ENCODE results near the gene ZSWIM8. TPM values are rescaled to one million over a fixed set of nuclear protein-coding genes. Genes with fewer than 3 reads are reported as not detected.

The ZSWIM8 gene
- total and polyA plus RNA-seq, 2 experiments from 2014 or later, result 20.5 to 30.4 TPM

DNA sequence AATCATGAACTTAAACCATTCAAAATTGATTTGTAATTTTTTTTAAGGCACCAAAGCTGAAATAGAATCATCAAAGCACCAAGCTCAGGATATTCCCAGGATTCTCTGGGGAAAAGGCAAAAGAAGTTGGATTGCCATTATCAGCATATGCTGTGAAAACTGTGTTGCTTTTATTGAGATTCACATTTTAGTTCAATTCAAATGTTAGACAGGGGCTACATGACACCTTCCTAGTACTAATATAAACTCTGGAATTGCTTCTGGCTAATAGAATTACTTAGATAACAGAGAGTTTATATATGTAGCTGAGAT lies 30.3 kb downstream of the ZSWIM8 start (continued):
- TF ChIP-seq ZNF462 (CRISPR knock-in tag; IDR thresholded peaks at IDR 0.05) (no peak), NANOG (IDR thresholded peaks at IDR 0.05; ENCODE audit: borderline replicate concordance) (no peak), EZH2 (IDR thresholded peaks at IDR 0.05; ENCODE audit: low read depth, unreplicated experiment) (no peak), ZNF331 (CRISPR knock-in tag; IDR thresholded peaks at IDR 0.05; ENCODE audit: low read depth) (no peak), CTCF (conservative IDR thresholded peaks at IDR 0.05; ENCODE audit: low read depth in 2 of 2) (no peak)

DNA sequence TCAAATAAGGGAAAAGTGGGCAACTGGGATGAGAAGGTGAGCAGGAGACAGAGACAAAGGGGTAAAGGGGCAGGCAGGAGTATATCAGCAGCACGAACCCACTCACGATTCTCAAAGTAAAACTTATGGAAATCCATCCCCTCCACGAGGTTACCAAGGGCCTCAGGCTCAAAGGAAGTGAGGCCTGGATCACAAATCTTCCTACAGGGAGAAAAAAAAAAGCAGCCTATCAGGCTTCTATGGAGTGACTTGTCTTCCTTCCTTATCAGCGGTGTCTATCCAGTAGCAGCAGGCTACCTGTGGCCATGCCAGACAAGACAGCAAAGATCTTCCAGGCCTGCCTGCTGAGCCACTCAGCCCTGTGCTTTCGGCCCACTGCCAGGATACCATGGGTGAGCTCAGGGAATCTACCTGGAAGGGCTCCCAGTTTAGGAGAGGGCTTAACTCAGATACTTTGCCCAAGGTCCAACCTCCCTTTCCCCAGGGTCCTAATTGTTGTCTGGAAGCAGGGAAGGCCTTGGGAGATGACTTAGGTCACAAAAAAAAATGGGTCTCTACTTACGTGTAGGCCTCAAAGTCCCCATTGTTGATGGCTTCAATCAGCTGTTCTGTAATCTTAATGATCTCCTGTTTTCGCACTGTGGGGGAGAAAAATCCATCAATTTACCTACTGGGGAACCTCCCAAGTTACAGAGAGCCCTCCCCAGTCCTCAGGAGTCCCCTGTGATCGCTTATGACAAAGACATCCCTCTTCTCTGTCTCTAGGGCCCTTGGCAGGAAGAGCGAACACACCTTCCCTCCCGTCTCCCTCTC lies 31.7 kb downstream of the ZSWIM8 start:
- H3K79me2 ChIP-seq (replicated peaks; ENCODE audit: insufficient read depth), result no peaks in the 10 kb centered on the region
- no peak overlapping the region for H3K27ac ChIP-seq (ENCODE audit: low read depth)
- Mint-ChIP-seq H3K4me1 (peaks cover 15% of the 10 kb centered on the region), H3K9me3 (no peaks in the 10 kb centered on the region), H3K27me3 (ENCODE audit: insufficient read depth, low read depth, poor library complexity) (peaks cover 14% of the 10 kb centered on the region), H3K4me3 (no peak overlapping the region; the same call in 2 of the 3 replicates), H3K27ac (no peak overlapping the region), H3K36me3 (ENCODE audit: low read depth) (peaks cover 21% of the 10 kb centered on the region)
- ATAC-seq (no peak), DNase-seq (ENCODE audit: low spot score) (no peak)
- H3K4me3 ChIP-seq, result no peak overlapping the region
- TF ChIP-seq STAT1 (IDR thresholded peaks at IDR 0.05; ENCODE audit: unreplicated experiment), result no peak
- TF ChIP-seq EZH2phosphoT487 (IDR thresholded peaks at IDR 0.05; ENCODE audit: unreplicated experiment), result no peak
- TF ChIP-seq, protein P1, sequence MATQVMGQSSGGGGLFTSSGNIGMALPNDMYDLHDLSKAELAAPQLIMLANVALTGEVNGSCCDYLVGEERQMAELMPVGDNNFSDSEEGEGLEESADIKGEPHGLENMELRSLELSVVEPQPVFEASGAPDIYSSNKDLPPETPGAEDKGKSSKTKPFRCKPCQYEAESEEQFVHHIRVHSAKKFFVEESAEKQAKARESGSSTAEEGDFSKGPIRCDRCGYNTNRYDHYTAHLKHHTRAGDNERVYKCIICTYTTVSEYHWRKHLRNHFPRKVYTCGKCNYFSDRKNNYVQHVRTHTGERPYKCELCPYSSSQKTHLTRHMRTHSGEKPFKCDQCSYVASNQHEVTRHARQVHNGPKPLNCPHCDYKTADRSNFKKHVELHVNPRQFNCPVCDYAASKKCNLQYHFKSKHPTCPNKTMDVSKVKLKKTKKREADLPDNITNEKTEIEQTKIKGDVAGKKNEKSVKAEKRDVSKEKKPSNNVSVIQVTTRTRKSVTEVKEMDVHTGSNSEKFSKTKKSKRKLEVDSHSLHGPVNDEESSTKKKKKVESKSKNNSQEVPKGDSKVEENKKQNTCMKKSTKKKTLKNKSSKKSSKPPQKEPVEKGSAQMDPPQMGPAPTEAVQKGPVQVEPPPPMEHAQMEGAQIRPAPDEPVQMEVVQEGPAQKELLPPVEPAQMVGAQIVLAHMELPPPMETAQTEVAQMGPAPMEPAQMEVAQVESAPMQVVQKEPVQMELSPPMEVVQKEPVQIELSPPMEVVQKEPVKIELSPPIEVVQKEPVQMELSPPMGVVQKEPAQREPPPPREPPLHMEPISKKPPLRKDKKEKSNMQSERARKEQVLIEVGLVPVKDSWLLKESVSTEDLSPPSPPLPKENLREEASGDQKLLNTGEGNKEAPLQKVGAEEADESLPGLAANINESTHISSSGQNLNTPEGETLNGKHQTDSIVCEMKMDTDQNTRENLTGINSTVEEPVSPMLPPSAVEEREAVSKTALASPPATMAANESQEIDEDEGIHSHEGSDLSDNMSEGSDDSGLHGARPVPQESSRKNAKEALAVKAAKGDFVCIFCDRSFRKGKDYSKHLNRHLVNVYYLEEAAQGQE (IDR thresholded peaks at IDR 0.05; ENCODE audit: unreplicated experiment), result no peak
- TF ChIP-seq ZNF114 (CRISPR knock-in tag; IDR thresholded peaks at IDR 0.05), result no peak
- no peak overlapping the region for H3K4me2 ChIP-seq
- H2AFZ ChIP-seq, result no peak overlapping the region
- peaks cover 6% of the 10 kb centered on the region; the same call in 1 of the 2 replicates for H3K36me3 ChIP-seq (ENCODE audit: insufficient read depth)
- H4K20me1 ChIP-seq (replicated peaks; ENCODE audit: insufficient read depth), result peaks cover 15% of the 10 kb centered on the region
- H3K27me3 ChIP-seq (ENCODE audit: insufficient read depth), result no peaks in the 10 kb centered on the region
- 0 out of 2 replicates have a peak, but pooled peaks cover 13% of the 10 kb centered on the region for H3F3A ChIP-seq (replicated peaks; ENCODE audit: low read depth)
- no peaks in the 10 kb centered on the region for H3K9me2 ChIP-seq (ENCODE audit: insufficient read depth)
- H3K4me1 ChIP-seq (ENCODE audit: insufficient read depth), result no peaks in the 10 kb centered on the region

All from GM23338 (cell line).